ENCODE measurements around the gene ALG13.
"Not testable (repeated sequence)": the region's sequence is repeated elsewhere in the genome, so short reads cannot be mapped to it uniquely, and the experiment has no call there.

Gene ALG13

GRCh38 chrX:111761578-111762135 is 80.7 kb downstream of the ALG13 start:
- no peak for DNase-seq

- no peak for DNase-seq
Measured at GRCh38 chrX:111778591-111778990, 97.6 kb downstream of the ALG13 start.

DNA sequence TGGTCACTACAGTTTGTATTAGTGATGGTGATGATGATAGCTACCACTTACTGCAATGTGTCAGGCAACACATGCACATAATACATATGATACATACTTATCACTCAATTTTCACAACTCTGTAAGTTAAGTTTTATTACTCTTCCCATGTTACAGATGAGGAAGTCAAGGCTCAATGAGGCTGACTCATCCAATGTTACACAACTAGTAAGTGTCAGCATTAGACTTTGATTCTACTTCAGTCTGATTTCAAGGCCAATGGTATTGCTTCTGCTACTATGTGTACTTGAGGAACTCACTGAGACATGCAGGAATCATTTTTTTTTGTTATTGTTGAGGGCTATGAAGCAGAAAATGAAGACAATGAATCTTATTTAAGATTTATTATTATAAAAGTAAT is 98.6 kb downstream of the ALG13 start:
- DNase-seq, result no peak

DNA sequence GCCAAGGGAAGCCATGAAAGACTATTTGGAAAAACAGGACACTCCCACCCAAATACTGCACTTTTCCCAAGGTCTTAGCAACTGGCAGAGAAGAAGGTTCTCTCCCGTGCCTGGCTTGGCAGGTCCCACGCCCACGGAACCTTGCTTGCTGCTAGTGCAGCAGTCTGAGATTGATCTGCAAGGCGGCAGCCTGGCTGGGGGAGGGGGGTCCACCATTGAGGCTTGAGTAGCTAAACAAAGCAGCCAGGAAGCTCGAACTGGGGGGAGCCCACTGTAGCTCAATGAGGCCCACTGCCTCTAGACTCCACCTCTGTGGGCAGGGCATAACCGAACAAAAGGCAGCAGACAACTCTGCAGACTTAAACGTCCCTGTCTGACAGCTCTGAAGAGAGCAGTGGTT is 103.7 kb downstream of the ALG13 start:
- no peak for DNase-seq

GRCh38 chrX:111790054-111790453 is 109.1 kb downstream of the ALG13 start:
- not testable (repeated sequence) for DNase-seq

Data from activated T-cell treated with anti-CD3 and anti-CD28 coated beads for 4 hours (primary cell).